ENCODE data around the gene CALU.

The CALU gene

DNA sequence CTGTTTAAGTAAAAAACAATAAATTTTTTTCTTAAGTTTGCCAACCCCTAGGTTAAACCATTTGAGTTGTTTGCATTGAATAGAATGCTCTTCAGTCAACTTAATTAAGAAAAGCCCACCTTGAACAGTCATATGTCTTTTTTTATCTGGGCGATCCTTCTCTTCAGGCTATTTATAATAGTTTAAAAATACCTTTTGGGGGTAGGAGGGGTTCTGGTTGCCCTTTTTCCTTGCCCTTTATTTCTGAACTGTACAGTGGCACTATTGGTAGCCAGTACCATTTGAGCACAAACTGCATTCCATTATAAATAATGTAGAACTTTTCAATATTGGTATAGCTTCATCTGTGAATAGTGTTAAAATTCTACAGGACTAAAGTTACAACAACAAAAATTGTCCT lies 13.1 kb downstream of the CALU start:
- DNase-seq = no peak

DNA sequence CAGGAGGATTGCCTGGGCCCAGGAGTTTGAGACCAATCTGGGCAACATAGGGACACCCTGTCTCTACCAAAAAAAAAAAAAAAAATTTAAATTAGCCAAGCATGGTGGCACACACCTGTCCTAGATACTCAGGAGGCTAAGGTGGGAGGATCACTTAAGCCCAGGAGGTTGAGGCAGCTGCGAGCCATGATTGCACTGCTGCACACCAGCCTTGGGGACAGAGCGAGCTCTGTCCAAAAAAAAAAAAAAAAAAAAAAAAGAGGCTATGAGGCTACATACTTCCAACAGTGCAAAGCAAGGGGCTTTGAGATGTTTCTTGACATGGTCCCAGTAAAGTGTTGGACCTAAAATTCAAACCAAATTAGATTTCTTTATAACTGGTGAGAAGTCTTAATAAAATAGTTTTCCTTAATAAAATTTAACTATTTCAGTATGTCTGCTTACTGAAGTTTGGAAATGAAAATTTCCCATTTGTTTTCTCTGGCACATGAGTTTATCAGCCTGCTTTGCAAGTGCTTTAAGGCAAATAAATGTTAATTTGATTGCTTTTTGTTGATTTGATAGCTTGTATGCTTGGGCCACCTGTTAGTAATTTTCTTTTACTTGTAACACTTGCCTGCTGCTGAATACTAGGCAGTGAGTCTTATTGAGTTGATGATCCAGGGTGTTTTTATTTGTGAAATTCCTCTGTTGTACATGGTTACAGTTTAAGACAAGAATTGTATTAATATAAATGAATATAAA lies 16.1 kb downstream of the CALU start:
- no peak for DNase-seq

DNA sequence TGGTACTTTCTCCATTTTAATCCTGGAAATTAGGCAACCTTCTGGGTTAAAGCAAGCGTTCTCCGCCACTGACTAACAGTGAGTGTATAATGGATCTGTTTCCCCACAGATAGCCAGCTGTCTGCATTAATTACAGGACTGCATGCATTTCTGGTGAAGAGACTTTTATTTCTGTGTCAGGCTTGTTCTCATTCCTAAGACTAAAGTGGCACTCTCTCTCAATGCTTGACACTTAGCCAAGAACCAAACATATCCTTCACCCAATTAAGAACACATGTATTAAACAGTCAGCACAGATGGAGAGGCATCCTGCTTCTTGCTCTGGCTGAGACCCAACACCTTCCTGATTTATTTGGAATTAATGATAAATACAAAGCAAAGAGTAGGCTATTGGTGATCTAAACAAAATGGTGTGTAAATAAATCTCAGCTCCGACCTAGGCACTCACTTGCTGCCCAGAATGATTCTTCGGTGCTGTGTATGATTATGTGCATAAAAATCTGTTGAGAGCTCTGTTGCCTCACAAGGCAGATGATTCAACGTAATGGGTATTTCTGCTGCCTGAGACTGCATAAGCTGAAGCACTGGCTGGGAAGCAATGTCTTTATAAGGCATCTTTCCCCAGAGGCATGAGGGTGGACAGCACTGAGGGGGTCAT lies 16.8 kb downstream of the CALU start:
- DNase-seq = no peak

DNA sequence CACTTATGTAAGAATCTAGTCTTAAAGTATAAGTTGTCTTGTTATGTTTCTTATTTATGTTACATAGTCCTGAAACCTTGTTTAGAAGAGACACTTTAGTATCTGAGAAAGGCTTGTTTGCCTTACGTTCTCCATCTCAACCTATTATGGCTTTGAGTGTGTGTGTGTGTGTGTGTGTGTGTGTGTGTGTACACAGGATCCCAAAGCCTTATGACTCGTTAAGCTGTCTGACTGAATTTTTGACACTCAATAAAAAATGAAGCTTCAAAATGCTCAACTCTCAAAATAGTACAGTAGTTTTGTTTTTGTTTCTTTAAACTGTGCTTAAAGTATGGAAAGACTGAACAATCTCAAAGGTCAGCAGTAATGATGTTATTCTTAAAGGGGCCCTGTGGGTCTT lies 18.0 kb downstream of the CALU start:
- DNase-seq = no peak

DNA sequence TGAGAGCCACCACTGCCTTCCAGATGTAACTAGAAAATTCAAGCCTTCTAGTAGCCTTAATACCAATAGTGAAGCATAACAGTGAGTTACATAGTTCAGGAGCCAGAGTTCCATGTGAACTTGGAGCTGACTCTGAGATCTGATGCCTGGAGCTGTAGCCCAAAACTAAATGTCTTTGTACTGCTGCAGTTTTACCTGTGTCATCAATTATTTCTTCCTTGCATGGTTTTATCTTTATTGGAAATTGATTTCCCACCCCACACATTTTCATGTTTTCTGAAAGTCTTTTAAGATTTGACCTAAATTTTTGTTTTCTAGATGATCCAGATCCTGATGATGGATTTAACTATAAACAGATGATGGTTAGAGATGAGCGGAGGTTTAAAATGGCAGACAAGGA lies 19.4 kb downstream of the CALU start:
- no peak for DNase-seq

DNA sequence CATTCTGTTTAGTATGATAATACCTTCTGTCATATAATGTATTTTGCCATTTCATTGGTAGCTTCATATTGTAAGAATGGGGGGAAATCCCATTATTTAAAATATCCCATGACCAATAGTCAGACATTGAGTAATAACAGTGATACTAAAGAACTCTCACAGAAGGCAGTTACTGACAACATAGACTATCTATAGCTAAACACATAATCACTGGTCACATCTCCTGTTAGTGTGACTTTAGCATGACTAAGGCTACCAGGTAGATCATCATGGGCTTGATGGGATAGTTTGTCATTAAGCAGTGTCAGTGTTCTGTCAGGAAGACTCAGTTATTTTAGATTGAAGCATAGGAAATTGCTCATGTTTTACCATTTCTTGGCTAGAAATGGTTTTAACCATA lies 20.1 kb downstream of the CALU start:
- DNase-seq = no peak

DNA sequence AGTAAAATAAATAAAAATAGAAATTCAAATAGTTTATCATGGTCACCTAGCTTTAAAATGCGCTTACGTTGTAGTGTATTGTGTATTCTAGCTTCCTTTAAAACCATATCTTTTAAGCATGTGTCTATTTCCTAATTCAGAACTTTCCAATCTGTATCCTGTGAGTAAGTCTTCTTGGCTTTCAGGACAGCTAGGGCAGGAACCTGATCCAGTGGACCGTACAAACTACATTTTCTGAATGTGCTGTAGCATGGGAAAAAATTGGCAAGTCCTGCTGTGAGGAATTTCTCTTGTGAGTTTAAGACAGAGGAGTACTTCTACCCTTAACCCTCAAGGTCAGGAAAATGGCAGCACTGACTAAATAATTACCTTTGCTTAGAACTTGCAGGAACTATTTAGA lies 24.4 kb downstream of the CALU start:
- DNase-seq = no peak

DNA sequence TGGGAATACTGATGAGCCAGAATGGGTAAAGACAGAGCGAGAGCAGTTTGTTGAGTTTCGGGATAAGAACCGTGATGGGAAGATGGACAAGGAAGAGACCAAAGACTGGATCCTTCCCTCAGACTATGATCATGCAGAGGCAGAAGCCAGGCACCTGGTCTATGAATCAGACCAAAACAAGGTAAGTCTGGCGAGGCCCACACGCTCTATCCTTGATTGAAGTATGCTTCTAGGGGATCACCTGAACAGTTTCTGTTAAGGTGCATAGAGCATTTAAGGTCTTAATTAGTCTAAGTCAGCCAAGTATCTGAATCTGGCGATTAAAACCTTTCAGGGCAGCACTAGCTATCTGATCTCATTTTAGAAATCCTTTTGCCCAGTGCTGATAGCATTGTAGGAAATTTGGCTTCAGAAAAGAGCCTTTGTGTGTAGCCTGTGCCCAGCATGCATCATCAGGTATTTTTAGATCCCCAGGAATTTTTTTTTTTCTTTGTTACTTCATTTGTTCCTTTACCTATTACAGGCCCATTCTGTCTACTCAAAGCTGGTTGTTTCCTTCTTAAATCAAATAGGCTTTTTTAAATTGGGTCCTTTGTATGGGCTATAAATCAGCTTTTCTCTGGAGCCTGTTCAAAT lies 28.4 kb downstream of the CALU start:
- DNase-seq = no peak

DNA sequence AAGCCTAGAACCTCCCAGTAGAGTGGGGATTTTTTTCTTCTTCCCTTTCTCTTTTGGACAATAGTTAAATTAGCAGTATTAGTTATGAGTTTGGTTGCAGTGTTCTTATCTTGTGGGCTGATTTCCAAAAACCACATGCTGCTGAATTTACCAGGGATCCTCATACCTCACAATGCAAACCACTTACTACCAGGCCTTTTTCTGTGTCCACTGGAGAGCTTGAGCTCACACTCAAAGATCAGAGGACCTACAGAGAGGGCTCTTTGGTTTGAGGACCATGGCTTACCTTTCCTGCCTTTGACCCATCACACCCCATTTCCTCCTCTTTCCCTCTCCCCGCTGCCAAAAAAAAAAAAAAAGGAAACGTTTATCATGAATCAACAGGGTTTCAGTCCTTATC lies 31.1 kb downstream of the CALU start:
- DNase-seq = no peak

DNA sequence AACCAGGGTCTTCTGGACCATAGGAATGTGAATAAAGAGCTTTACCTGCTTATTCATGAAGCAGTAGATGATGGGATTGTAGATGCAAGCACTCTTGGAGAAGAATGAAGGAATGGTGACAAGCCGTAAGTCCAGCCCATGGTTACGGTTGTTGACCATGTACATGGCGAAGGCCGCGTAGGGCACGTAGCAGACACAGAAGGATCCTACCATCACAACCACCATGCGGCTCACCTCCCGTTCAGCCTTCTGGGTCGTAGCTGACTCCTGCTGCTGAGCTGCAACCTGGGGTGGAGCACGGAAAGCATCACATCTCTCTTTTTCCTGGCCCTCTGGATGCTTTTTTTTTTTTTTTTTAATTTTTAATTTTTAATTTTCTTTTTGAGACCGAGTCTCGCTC lies 34.4 kb downstream of the CALU start:
- DNase-seq = no peak

DNA sequence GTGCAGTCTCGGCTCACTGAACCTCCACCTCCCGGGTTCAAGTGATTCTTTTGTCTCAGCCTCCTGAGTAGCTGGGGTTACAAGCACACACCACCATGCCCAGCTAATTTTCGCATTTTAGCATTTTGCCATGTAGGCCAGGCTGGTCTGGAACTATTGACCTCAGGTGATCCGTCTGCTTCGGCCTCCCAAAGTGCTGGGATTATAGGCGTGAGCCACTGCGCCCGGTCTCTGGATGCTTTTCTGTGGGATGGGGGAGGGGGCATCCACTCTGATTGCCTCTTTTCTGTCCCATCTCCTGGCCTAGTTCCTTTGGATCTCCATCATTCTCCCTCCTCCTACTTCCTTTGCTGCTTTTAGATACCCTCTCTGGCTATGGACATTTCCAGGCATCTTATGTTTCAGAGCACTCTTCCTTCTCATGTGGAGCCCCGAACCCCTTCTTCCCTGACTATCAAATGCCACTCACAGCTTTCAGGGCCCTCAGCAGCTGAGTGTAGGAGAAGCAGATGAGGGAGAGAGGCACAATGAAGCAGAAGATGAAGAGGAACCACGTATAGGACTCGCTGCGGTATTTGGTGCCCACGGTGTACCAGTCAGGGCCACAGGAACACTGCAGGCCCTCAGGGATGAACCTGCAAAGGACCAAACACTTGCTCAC lies 35.0 kb downstream of the CALU start:
- DNase-seq = no peak

DNA sequence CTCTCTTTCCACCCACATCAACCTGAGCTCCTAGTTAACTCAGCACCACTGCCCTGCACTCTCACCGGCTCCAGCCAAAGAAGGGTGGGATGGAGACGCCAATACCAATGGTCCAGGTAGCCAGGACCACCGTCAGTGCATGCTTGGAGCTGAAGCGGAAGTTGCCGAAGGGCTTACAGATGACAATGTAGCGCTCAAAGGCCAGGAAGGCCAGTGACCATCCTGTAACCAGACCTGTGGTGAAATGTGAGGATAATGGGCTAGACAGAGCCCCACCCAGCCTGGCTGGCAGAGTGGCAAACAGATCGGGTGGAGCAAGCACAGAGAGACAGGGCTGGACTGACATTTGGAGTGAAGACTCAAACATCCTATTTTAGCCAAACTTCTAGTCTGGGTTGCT lies 35.8 kb downstream of the CALU start:
- no peak for DNase-seq

DNA sequence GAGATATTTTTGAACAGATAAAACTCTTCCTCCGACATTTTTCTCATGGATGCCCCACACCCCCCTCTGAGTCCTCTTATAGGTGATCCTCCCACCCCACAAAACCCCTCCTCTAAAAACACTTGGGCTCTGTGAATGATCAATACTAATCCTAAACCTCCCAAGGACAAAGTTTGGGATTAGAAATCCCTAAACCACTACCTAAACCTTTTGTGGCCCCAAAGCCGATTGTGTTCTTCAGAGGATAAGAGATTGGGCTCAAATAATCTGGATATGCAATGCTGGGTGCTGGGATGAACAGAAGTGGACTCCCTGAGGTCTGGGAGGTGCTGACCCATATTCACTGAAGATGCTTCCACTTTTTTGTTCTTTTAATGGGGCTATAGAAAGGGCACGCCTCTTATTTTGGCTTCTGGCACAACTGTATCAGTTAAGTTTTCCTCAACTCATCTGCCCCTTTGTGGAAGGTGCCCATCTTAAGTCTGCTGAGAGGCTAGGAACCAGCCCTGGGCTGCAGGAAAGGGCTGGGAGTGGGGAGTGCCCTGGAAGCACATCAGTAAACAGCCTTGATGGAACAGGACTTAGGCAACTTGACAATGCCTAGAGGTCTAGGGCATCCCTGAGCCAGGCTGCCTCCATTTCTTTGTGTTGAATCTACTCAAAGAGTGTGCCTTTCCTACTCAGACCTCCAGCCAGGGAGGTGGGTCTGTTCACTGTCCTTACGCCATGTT lies 36.8 kb downstream of the CALU start, which contains the start of gene OPN1SW:
TSS of gene OPN1SW (minus strand) at position 51 of the 731 bp plus-strand sequence. CDS start at position 38, 13 bp downstream.
- DNase-seq = no peak

DNA sequence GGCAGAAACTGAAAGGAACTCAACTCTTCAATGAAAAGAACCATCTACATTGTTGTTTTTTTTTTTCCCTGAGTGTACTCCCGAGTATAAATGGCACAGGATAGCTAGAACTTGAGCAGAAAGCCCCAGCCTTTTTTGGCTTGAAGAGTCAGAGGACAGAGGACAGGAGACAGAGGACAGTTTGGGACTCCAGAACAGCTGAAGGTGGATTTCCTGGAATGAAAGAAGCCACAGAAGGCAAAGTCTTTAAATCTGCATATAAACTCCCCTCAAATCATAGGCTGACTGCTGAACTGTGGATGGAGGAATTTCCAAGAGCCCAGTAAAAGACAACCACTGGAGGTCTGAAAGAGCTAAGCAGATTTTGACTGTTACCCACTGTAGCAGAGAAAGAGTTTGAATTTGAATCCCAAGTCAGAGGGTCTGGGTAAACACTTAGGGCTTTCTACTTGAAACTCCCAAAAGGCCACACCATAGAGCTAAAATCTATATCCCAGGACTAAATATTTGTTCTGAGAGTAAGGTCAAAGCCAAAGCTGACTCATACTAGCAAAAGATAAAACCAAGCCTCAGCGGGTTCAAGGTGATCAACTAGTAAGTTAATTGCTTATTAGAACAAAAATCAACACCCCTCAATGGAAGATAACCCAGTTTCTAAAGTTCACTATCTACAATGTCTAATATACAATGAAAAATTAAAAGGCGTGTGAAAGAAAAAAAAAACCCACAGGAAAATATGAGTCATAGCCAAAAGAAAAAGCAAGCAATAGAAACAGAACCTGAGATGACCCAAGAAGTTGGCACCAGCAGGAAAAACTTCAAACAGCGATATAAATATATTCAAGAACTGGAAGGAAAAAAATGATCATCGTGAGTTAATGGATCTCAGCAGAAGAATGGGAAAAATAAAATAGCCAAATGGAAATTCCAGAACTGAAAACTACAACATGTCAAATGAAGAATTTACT lies 38.3 kb downstream of the CALU start:
- DNase-seq = no peak

DNA sequence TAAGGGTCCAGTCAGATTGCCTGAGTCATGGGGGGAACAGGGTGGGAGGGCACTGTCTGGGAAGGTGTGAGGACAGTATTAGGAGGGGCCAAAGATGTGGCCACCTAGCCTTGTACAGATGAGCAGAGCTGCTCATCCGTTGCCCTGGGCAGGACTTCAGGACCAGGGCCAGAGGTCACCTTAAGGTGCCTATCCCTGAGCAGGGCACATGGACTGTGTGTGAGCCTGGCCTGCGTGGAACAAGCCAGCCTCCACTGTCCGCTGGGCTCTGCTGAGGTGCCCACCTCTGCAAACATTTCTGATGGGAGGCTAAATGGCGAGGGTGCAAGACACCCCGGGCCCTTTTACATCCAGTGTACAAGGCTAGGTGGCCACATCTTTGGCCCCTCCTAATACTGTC lies 39.8 kb downstream of the CALU start:
- no peak for DNase-seq

DNA sequence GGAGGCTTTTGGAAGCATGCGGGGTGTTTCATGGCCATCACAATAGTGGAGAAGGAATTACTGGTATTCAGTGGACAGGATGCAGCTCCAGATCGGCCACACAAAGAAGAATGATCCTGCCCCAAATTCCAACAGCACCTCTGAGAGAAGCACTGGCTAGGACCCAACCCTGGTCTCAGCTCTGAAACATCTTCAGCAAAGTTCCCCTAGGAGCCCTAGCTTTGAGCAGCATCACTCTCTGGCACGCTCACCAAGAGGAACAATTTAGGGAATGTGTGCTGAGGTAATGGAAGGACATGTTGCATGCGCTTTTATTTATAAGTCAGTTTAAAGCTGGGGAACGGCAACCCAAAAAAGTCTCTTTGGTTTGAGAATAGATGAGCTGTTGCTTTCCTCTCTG lies 42.0 kb downstream of the CALU start:
- no peak for DNase-seq

DNA sequence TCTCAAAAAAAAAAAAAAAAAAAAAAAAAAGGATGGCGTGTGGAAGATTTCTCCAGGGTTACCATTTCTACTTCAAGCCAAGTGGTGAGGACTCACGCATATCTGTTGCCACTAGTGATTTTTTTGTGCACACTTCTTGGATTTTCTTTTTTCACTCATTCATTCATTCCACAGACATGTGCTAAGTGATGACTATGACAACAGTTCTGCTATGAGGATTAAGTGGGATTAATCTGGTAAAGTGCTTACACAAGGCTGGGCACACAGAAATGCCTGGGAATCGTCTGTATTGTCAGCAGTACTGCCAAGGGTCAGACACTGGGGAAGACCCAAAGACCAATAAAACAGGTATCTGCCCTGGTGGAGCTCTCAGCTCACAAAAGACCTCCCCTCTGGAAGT lies 42.7 kb downstream of the CALU start:
- no peak for DNase-seq

DNA sequence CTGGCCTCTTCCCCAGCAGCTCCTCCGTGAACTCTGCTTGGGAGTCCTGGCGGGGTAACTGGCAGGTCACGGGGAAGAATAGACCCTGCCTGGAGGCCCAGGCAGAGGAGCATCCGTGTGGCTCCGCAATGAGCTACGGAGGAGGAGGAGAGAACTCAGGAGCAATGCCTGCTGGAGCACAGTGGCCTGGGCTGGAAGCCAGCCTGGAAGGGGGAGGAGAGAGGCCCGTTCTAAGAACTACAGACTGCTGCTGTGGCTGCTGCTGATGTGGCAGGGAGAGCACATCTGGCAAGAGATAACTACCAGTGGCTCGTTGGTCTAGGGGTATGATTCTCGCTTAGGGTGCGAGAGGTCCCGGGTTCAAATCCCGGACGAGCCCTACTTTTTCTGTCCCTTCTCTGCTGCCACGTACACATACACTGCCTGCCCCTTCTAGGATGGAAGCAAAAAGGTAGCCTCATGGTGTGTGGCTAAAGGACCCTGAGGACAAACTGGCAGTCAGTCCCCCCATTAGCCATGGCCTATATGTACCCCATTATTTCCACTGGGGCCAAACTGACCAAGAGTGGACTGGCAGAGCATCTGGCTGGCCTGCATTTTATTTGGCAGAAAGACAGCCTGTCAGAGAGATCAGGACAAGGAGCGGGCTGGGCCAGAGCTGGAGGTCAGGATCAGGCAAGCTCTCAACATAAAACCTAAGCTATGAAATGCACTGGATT lies 44.1 kb downstream of the CALU start:
- no peak for DNase-seq

DNA sequence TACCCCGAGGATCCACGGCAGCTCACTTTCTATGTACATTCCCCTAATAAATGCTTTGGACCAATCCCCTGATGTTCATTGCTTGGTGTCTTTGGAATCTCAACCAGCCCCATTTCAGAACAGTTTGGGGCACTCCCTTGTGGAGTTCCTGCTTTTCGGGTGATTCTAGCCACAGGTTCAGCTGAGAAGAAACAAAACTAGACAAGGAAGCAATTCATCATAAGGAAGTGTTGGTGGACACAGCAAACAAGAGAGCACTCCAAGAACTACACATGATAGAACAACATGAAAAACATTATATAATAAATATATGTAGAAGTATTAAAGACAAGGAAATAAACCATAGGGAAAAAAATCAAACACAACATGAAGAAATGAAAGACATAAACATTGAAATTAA lies 46.6 kb downstream of the CALU start:
- DNase-seq = no peak

DNA sequence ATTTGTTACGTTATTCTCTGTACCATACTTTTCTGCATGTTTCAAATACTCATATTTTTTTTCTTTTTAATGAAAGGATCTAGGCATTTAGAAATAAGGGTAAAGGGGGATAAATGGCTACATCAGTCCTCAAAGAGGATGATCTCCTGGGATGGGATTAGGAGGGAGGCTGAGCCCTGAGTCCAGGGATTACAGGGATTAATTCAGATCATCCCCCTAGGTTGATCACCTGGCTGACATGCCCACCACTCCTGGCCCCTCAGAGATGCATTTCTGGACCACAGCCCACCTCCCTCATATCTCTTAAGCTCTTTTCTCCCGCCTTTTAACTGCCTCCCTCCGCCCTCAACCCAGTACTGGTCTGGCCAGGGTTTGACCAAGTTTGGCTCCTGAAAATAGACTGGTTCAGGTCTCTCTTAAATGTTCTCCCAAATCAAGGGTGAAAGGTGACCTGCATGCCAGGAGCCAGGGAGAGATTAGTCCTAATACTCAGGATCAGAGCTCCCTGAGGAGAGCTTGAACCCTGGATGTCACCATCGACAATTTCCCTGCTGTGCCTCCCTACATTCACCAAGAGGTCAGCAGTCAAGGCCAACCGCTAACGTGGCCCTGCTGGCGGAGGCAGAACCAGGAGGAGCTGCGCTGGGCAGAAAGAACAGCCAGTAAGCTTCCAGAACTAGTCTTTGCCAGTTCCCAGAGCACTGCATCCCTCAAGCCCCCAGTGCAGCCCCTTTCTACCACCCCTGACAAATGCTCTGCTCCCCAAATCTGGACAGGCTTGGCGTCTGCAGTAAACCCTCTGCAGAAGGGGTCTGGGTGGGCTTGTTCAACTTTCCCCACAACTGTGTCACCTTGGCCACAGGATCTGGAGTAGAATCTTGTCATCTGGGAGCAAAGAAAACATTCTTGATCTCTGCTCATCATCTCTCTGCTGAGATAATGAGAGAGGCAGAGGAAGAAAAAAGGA lies 49.6 kb downstream of the CALU start:
- DNase-seq = no peak

All from CD4-positive, alpha-beta T cell treated with Interferon gamma for 1 hour (primary cell).